HCT116 (cell line): ENCODE results near the gene INPP5K.

ENCODE experiments used
- EZH2 ChIP-seq: fragments of 200-600 bp; sonication (generic); IDR thresholded peaks from 2 replicates; pipeline ENCODE4 v1.6.1; 2017; ENCODE audit warnings: antibody characterized with exemption, mixed run types
- FOSL1 ChIP-seq: IDR thresholded peaks from 2 replicates; pipeline ENCODE4 v1.6.1; 2012; ENCODE audit warnings: low read depth
- RAD21 ChIP-seq: IDR thresholded peaks from 2 replicates; pipeline ENCODE4 v1.6.1; 2012; ENCODE audit warnings: low read depth, mild to moderate bottlenecking
- ZNF274 ChIP-seq: fragments of 200-500 bp; sonication (Bioruptor generic); IDR thresholded peaks from 2 replicates; pipeline ENCODE4 v1.6.1; 2014; ENCODE audit warnings: mild to moderate bottlenecking, low read depth, low read length, inconsistent platforms
- TF ChIP-seq, protein P1 (sequence below), 3 experiments: fragments of 200-600 bp in 1 of 3; sonication (generic) in 1 of 3; IDR thresholded peaks in 2 of 3; conservative IDR thresholded peaks in 1 of 3; 2 replicates each; pipeline ENCODE4 v1.5.1; 2012 to 2017; ENCODE audit warnings: low read depth in 2 of 3, low read length in 2 of 3, antibody characterized with exemption in 1 of 3, borderline replicate concordance in 1 of 3, control low read depth in 1 of 3, mild to moderate bottlenecking in 1 of 3, mixed read lengths in 1 of 3, mixed run types in 1 of 3, moderate library complexity in 1 of 3; ENCODE audit not compliant: insufficient read depth in 1 of 3

DNA sequence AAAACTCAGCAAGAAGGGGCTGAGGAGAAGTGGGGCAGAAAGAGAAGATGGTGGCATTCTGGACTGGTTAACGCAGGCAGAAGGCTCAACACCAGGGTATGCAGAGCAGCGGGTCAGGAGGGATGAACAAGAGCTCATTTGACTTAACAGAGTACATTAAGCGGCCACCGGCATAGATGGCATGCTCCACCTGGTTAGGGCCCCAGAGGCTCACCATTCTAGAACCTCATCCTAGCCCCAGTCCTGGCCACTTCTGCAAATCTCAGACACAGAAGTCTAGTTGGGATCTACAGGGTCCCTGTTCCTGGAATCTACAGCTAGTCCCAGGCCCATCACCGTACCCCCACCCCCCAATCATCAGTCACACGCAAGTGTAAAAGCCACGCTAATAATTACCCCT, 22.2 kb downstream of the INPP5K start:
- TF ChIP-seq, protein P1, sequence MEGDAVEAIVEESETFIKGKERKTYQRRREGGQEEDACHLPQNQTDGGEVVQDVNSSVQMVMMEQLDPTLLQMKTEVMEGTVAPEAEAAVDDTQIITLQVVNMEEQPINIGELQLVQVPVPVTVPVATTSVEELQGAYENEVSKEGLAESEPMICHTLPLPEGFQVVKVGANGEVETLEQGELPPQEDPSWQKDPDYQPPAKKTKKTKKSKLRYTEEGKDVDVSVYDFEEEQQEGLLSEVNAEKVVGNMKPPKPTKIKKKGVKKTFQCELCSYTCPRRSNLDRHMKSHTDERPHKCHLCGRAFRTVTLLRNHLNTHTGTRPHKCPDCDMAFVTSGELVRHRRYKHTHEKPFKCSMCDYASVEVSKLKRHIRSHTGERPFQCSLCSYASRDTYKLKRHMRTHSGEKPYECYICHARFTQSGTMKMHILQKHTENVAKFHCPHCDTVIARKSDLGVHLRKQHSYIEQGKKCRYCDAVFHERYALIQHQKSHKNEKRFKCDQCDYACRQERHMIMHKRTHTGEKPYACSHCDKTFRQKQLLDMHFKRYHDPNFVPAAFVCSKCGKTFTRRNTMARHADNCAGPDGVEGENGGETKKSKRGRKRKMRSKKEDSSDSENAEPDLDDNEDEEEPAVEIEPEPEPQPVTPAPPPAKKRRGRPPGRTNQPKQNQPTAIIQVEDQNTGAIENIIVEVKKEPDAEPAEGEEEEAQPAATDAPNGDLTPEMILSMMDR (IDR thresholded peaks at IDR 0.05 in 2 of 3, conservative IDR thresholded peaks at IDR 0.05 in 1 of 3; ENCODE audit: borderline replicate concordance in 1 of 3, insufficient read depth in 1 of 3, low read depth in 2 of 3, low read length in 2 of 3) = no peak
- no peak for TF ChIP-seq ZNF274
- TF ChIP-seq RAD21 = no peak
- no peak for TF ChIP-seq FOSL1
- no peak for TF ChIP-seq EZH2
